Measurements from ENCODE around the gene ANKRD34B.

ANKRD34B gene

GRCh38 chr5:80554646-80555045 lies 15.4 kb downstream of the ANKRD34B start:
- DNase-seq (ENCODE audit: low read depth) = no peak

GRCh38 chr5:80541392-80541791 lies 28.7 kb downstream of the ANKRD34B start:
- no peak for TF ChIP-seq CTCF (conservative IDR thresholded peaks at IDR 0.05; ENCODE audit: low read length)
- no peak for DNase-seq (ENCODE audit: low read depth)
- H3K4me3 ChIP-seq (ENCODE audit: low read length) = no peak overlapping the region

More at GRCh38 chr5:80554646-80555045, 15.4 kb downstream of the ANKRD34B start:
- no peak for TF ChIP-seq CTCF (conservative IDR thresholded peaks at IDR 0.05; ENCODE audit: low read length)
- no peak overlapping the region for H3K4me3 ChIP-seq (ENCODE audit: low read length)

GRCh38 chr5:80540691-80541090 lies 29.4 kb downstream of the ANKRD34B start:
- TF ChIP-seq CTCF (conservative IDR thresholded peaks at IDR 0.05; ENCODE audit: low read length) = no peak
- H3K4me3 ChIP-seq (ENCODE audit: low read length) = no peak overlapping the region
- DNase-seq (ENCODE audit: low read depth) = peak; percentile 9

GRCh38 chr5:80516826-80517225 lies 53.3 kb downstream of the ANKRD34B start:
- no peak overlapping the region for H3K4me3 ChIP-seq (ENCODE audit: low read length)
- peak; percentile 46 for DNase-seq (ENCODE audit: low read depth)
- no peak for TF ChIP-seq CTCF (conservative IDR thresholded peaks at IDR 0.05; ENCODE audit: low read length)

GRCh38 chr5:80509362-80509761 lies 60.7 kb downstream of the ANKRD34B start:
- no peak overlapping the region for H3K4me3 ChIP-seq (ENCODE audit: low read length)
- DNase-seq (ENCODE audit: low read depth) = no peak
- TF ChIP-seq CTCF (conservative IDR thresholded peaks at IDR 0.05; ENCODE audit: low read length) = no peak

- no peak overlapping the region for H3K4me3 ChIP-seq (ENCODE audit: low read length)
- no peak for DNase-seq (ENCODE audit: low read depth)
- no peak for TF ChIP-seq CTCF (conservative IDR thresholded peaks at IDR 0.05; ENCODE audit: low read length)
Measured at GRCh38 chr5:80508844-80509243, 61.2 kb downstream of the ANKRD34B start.

- H3K4me3 ChIP-seq (ENCODE audit: low read length) = no peak overlapping the region
- no peak for DNase-seq (ENCODE audit: low read depth)
- TF ChIP-seq CTCF (conservative IDR thresholded peaks at IDR 0.05; ENCODE audit: low read length) = no peak
Measured at GRCh38 chr5:80507663-80508062, 62.4 kb downstream of the ANKRD34B start.

Measured in AG10803 (cell line).